KMS-11 (cell line): ENCODE results near the gene SFXN4.
A peak's percentile ranks its signal among the peaks of the same experiment; 100 is the strongest.

ENCODE experiments used
- H2AFZ ChIP-seq: fragments of 200-600 bp; sonication (generic); 2 replicates; pipeline ENCODE4 v1.6.1; 2016; ENCODE audit warnings: antibody characterized with exemption, mixed run types, low read depth
- H3K27ac ChIP-seq: fragments of 200-600 bp; sonication (generic); 2 replicates; pipeline ENCODE4 v1.6.1; 2016; ENCODE audit warnings: mild to moderate bottlenecking, mixed run types
- H3K27me3 ChIP-seq: fragments of 200-600 bp; sonication (generic); 2 replicates; pipeline ENCODE4 v1.6.1; 2017; ENCODE audit warnings: mild to moderate bottlenecking, low read depth, mixed run types, moderate library complexity; ENCODE audit not compliant: insufficient read depth
- H3K36me3 ChIP-seq: fragments of 200-600 bp; sonication (generic); 2 replicates; pipeline ENCODE4 v1.6.1; 2017; ENCODE audit warnings: mild to moderate bottlenecking, mixed run types; ENCODE audit not compliant: insufficient read depth
- H3K4me1 ChIP-seq: fragments of 200-600 bp; sonication (generic); 2 replicates; pipeline ENCODE4 v1.6.1; 2016; ENCODE audit warnings: mild to moderate bottlenecking, low read depth, mixed run types; ENCODE audit not compliant: poor library complexity, severe bottlenecking
- H3K4me2 ChIP-seq: fragments of 200-600 bp; sonication (generic); 2 replicates; pipeline ENCODE4 v1.7.0; 2016; ENCODE audit warnings: mild to moderate bottlenecking, mixed run types
- H3K4me3 ChIP-seq: fragments of 200-600 bp; sonication (generic); IDR thresholded peaks from 2 replicates; pipeline ENCODE4 v1.6.1; 2017; ENCODE audit warnings: low read depth, low read length, mixed read lengths; ENCODE audit not compliant: insufficient read depth
- H3K79me2 ChIP-seq: fragments of 200-600 bp; sonication (generic); 2 replicates; pipeline ENCODE4 v1.6.1; 2016; ENCODE audit warnings: low read depth, mixed run types; ENCODE audit not compliant: insufficient read depth
- H3K9ac ChIP-seq: fragments of 200-600 bp; sonication (generic); 2 replicates; pipeline ENCODE4 v1.6.1; 2016; ENCODE audit warnings: mild to moderate bottlenecking, mixed run types
- H4K20me1 ChIP-seq: fragments of 200-600 bp; sonication (generic); 2 replicates; pipeline ENCODE4 v1.6.1; 2016; ENCODE audit warnings: mild to moderate bottlenecking, mixed run types; ENCODE audit not compliant: insufficient read depth
- CTCF ChIP-seq: fragments of 200-600 bp; sonication (generic); conservative IDR thresholded peaks from 2 replicates; pipeline ENCODE4 v1.6.1; 2017; ENCODE audit warnings: low read depth, mild to moderate bottlenecking, antibody characterized with exemption, low read length, moderate library complexity, mixed read lengths

SFXN4 gene

GRCh38 chr10:119105155-119105554 is 60.4 kb downstream of the SFXN4 start:
- Histone ChIP-seq H3K27me3 (no peaks in the 10 kb centered on the region), H4K20me1 (no peaks in the 10 kb centered on the region), H3K4me1 (peaks cover 17% of the 10 kb centered on the region), H2AFZ (no peak overlapping the region; the same call in 1 of the 2 replicates), H3K79me2 (peaks cover 24% of the 10 kb centered on the region), H3K4me2 (peak overlapping the region; percentile 99), H3K27ac (no peak overlapping the region), H3K36me3 (peaks cover 2% of the 10 kb centered on the region; the same call in 1 of the 2 replicates), H3K4me3 (no peak overlapping the region), H3K9ac (peak overlapping the region; percentile 44; the same call in 1 of the 2 replicates)
- TF ChIP-seq CTCF: no peak

- TF ChIP-seq CTCF: no peak
- H3K36me3 ChIP-seq: peaks cover 2% of the 10 kb centered on the region; the same call in 1 of the 2 replicates
- H3K79me2 ChIP-seq: peaks cover 24% of the 10 kb centered on the region
- H3K9ac ChIP-seq: peak overlapping the region; percentile 44; the same call in 1 of the 2 replicates
- H3K27me3 ChIP-seq: no peaks in the 10 kb centered on the region
- H3K4me1 ChIP-seq: peaks cover 17% of the 10 kb centered on the region
- no peak overlapping the region for H3K4me3 ChIP-seq
- H2AFZ ChIP-seq: peak overlapping the region; percentile 57; the same call in 1 of the 2 replicates
- H3K27ac ChIP-seq: no peak overlapping the region
- H3K4me2 ChIP-seq: peak overlapping the region; percentile 99
- H4K20me1 ChIP-seq: no peaks in the 10 kb centered on the region
Measured at GRCh38 chr10:119104654-119105015, 60.9 kb downstream of the SFXN4 start.

GRCh38 chr10:119103903-119104653 is 61.4 kb downstream of the SFXN4 start, which contains the start of gene DENND10:
DENND10 (plus strand) TSS chr10:119104113; CDS start chr10:119104143, 30 bp downstream.
- H3K4me1 ChIP-seq: peaks cover 17% of the 10 kb centered on the region
- H3K79me2 ChIP-seq: peaks cover 24% of the 10 kb centered on the region
- no peaks in the 10 kb centered on the region for H3K27me3 ChIP-seq
- TF ChIP-seq CTCF: no peak
- H3K4me3 ChIP-seq: no peak within 1 kb of the TSS
- H3K27ac ChIP-seq: no peak within 1 kb of the TSS
- peak within 1 kb of the TSS; percentile 44; the same call in 1 of the 2 replicates for H3K9ac ChIP-seq
- no peaks in the 10 kb centered on the region for H4K20me1 ChIP-seq
- H3K4me2 ChIP-seq: peak within 1 kb of the TSS; percentile 99
- peak within 1 kb of the TSS; percentile 66 for H2AFZ ChIP-seq
- H3K36me3 ChIP-seq: peaks cover 2% of the 10 kb centered on the region; the same call in 1 of the 2 replicates

GRCh38 chr10:119103241-119103902 is 62.1 kb downstream of the SFXN4 start:
- Histone ChIP-seq H3K9ac (no peak overlapping the region), H4K20me1 (no peaks in the 10 kb centered on the region), H3K4me1 (peaks cover 17% of the 10 kb centered on the region), H3K27me3 (no peaks in the 10 kb centered on the region), H3K4me2 (0 out of 2 replicates have a peak overlapping the region, but pooled peaks have one; percentile 15), H3K4me3 (no peak overlapping the region), H3K27ac (no peak overlapping the region), H2AFZ (peak overlapping the region; percentile 66), H3K36me3 (peaks cover 2% of the 10 kb centered on the region; the same call in 1 of the 2 replicates), H3K79me2 (peaks cover 24% of the 10 kb centered on the region)
- TF ChIP-seq CTCF: no peak
